GM23338 (cell line): ENCODE measurements around the gene EVI5.

Experiments used
- TF ChIP-seq, protein P1 (sequence below), 2 experiments: fragments of 200-600 bp in 1 of 2; sonication (generic) in 1 of 2; conservative IDR thresholded peaks; 2 replicates each; pipeline versions ENCODE4 v1.5.1 to v1.6.1; 2016 to 2017; ENCODE audit warnings: antibody characterized with exemption in 2 of 2, low read depth in 2 of 2, mild to moderate bottlenecking in 2 of 2, moderate library complexity in 1 of 2
- TF ChIP-seq, protein P2 (sequence below): IDR thresholded peaks from one replicate; pipeline ENCODE4 v1.6.1; 2018; ENCODE audit warnings: antibody characterized with exemption; ENCODE audit not compliant: unreplicated experiment

DNA sequence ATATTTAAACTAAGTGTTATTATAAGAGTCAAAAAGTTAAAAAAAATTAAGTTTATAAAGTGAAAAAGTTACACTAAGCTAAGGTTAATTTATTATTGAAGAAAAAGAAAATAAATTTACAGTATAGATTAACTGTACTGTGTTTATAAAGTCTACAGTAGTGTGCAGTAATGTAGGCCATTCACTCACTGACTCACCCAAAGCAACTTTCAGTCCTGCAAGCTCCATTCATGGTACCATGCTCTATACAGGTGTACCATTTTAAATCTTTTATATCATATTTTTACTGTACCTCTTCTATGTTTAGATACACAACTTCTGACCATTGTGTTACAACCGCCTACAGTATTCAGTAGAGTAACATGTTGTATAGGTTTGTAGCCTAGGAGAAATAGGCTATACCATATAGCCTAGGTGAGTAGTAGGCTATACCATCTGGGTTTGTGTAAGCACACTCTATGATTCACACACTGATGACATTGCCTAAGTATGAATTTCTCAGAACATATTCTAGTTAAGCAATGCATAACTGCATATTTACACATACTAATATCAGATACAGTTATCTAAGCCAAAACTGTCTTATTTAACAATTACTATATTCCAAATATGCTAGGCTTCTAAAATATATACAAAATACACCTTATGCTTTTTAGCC, 217.6 kb downstream of the EVI5 start:
- TF ChIP-seq, protein P1, sequence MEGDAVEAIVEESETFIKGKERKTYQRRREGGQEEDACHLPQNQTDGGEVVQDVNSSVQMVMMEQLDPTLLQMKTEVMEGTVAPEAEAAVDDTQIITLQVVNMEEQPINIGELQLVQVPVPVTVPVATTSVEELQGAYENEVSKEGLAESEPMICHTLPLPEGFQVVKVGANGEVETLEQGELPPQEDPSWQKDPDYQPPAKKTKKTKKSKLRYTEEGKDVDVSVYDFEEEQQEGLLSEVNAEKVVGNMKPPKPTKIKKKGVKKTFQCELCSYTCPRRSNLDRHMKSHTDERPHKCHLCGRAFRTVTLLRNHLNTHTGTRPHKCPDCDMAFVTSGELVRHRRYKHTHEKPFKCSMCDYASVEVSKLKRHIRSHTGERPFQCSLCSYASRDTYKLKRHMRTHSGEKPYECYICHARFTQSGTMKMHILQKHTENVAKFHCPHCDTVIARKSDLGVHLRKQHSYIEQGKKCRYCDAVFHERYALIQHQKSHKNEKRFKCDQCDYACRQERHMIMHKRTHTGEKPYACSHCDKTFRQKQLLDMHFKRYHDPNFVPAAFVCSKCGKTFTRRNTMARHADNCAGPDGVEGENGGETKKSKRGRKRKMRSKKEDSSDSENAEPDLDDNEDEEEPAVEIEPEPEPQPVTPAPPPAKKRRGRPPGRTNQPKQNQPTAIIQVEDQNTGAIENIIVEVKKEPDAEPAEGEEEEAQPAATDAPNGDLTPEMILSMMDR (conservative IDR thresholded peaks at IDR 0.05; ENCODE audit: low read depth in 2 of 2) = no peak
- TF ChIP-seq, protein P2, sequence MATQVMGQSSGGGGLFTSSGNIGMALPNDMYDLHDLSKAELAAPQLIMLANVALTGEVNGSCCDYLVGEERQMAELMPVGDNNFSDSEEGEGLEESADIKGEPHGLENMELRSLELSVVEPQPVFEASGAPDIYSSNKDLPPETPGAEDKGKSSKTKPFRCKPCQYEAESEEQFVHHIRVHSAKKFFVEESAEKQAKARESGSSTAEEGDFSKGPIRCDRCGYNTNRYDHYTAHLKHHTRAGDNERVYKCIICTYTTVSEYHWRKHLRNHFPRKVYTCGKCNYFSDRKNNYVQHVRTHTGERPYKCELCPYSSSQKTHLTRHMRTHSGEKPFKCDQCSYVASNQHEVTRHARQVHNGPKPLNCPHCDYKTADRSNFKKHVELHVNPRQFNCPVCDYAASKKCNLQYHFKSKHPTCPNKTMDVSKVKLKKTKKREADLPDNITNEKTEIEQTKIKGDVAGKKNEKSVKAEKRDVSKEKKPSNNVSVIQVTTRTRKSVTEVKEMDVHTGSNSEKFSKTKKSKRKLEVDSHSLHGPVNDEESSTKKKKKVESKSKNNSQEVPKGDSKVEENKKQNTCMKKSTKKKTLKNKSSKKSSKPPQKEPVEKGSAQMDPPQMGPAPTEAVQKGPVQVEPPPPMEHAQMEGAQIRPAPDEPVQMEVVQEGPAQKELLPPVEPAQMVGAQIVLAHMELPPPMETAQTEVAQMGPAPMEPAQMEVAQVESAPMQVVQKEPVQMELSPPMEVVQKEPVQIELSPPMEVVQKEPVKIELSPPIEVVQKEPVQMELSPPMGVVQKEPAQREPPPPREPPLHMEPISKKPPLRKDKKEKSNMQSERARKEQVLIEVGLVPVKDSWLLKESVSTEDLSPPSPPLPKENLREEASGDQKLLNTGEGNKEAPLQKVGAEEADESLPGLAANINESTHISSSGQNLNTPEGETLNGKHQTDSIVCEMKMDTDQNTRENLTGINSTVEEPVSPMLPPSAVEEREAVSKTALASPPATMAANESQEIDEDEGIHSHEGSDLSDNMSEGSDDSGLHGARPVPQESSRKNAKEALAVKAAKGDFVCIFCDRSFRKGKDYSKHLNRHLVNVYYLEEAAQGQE = no peak
